GM18517 (cell line): ENCODE data around the gene PRM3.
A peak's percentile ranks its signal among the peaks of the same experiment; 100 is the strongest.
"Not testable (repeated sequence)": the region's sequence is repeated elsewhere in the genome, so short reads cannot be mapped to it uniquely, and the experiment has no call there.

Experiments used
- ATAC-seq: cut with Tn5 transposase; IDR thresholded peaks from one replicate; pipeline ENCODE4 v1.9.1; 2021; ENCODE audit warnings: mild to moderate bottlenecking, moderate library complexity; ENCODE audit not compliant: unreplicated experiment

The PRM3 gene

GRCh38 chr16:11306381-11306780, 33.0 kb upstream of the PRM3 start:
- ATAC-seq, result no peak

GRCh38 chr16:11303405-11304138, 30.1 kb upstream of the PRM3 start:
- ATAC-seq, result no peak

- ATAC-seq, result no peak
Measured at GRCh38 chr16:11302977-11303376, 29.5 kb upstream of the PRM3 start.

- no peak for ATAC-seq
Measured at GRCh38 chr16:11301645-11302501, 28.4 kb upstream of the PRM3 start.

GRCh38 chr16:11300560-11300892, 27.1 kb upstream of the PRM3 start:
- ATAC-seq, result no peak

GRCh38 chr16:11299865-11300559, 26.6 kb upstream of the PRM3 start:
- ATAC-seq, result no peak

GRCh38 chr16:11298950-11299547, 25.6 kb upstream of the PRM3 start:
- ATAC-seq, result not testable (repeated sequence)

GRCh38 chr16:11298143-11298900, 24.9 kb upstream of the PRM3 start:
- no peak for ATAC-seq

GRCh38 chr16:11297492-11298142, 24.2 kb upstream of the PRM3 start:
- peak; percentile 66 for ATAC-seq

GRCh38 chr16:11296706-11297491, 23.5 kb upstream of the PRM3 start:
- ATAC-seq, result peak; percentile 17

- no peak for ATAC-seq
Measured at GRCh38 chr16:11296351-11296705, 22.9 kb upstream of the PRM3 start.

- ATAC-seq, result no peak
Measured at GRCh38 chr16:11295672-11296071, 22.2 kb upstream of the PRM3 start.

- no peak for ATAC-seq
Measured at GRCh38 chr16:11292076-11292748, 18.8 kb upstream of the PRM3 start.

- no peak for ATAC-seq
Measured at GRCh38 chr16:11291091-11291703, 17.8 kb upstream of the PRM3 start.

GRCh38 chr16:11290102-11290893, 16.9 kb upstream of the PRM3 start:
- ATAC-seq, result no peak

- not testable (repeated sequence) for ATAC-seq
Measured at GRCh38 chr16:11289696-11290095, 16.3 kb upstream of the PRM3 start.

GRCh38 chr16:11289202-11289601, 15.8 kb upstream of the PRM3 start:
- no peak for ATAC-seq

GRCh38 chr16:11285842-11286241, 12.4 kb upstream of the PRM3 start:
- ATAC-seq, result no peak
